HG03460 (cell line): ENCODE results near the gene CCDC112.
"Not testable (repeated sequence)": the region's sequence is repeated elsewhere in the genome, so short reads cannot be mapped to it uniquely, and the experiment has no call there.

Experiments used
- ATAC-seq: cut with Tn5 transposase; IDR thresholded peaks from one replicate; pipeline ENCODE4 v1.9.1; 2021; ENCODE audit not compliant: unreplicated experiment

Gene CCDC112, protein sequence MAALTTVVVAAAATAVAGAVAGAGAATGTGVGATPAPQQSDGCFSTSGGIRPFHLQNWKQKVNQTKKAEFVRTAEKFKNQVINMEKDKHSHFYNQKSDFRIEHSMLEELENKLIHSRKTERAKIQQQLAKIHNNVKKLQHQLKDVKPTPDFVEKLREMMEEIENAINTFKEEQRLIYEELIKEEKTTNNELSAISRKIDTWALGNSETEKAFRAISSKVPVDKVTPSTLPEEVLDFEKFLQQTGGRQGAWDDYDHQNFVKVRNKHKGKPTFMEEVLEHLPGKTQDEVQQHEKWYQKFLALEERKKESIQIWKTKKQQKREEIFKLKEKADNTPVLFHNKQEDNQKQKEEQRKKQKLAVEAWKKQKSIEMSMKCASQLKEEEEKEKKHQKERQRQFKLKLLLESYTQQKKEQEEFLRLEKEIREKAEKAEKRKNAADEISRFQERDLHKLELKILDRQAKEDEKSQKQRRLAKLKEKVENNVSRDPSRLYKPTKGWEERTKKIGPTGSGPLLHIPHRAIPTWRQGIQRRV

DNA sequence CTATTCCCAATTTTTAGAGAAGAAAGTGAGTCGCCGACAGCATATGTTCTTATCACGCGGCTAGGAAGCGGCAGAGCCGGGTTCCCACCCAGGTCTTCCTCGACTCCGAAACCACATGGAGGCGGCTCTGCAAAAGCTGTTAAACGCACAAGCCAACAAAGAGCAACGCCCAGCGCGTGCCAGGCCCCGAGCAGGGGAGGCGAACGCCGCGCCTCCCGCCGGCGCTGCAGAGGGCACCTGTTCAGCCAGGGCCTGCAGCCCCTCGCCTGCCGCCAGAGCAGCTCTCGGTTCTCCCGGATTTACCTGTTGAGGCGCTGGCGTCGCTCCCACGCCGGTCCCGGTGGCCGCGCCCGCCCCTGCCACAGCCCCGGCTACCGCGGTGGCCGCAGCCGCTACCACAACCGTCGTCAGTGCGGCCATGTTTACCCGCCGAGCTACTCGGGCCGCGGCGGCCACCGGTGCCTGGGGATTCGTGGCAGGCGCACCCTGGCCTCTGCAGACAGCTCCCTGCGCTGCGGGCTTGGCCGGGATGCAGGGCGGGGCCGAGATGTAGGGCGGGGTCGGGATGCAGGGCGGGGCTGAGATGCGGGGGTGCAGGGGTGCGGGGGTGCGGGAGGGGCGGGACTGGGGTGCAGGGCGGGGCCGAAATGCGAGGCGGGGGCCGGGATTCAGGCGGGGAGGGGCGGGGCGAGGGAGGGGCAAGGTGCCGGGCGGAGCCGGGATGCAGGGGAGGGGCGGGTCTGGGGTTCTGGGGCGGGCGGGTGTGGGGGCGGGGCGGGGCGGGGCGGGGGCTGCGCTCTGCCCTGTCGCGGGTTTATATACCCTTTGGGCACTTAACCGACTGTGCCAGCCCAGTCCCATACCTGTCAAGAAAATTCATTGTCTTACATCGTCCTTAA, at the start of gene CCDC112:
Gene CCDC112 (minus strand): TSS at position 531 of the 899 bp plus-strand sequence. CDS start 111 bp downstream, at position 420.
- peak; percentile 79 for ATAC-seq

DNA sequence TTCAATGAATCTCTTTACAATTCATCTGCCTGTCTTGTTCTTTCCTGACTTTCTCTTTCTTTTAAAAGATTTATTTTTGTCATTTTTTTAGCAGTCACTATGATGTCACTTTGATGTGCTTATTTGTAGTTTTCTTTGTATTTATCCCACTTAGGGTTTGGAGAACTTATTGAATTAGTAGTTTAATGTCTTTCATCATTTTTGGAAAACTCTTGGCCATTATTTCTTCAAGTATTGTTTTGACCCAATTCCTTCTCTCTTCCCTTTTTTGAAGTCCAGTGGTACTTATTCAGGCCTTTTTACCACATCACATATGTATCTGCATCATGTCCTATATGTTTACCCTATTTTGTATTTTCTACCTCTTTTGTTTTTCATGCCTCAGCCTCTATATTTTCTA, 48.9 kb upstream of the CCDC112 start:
- ATAC-seq = no peak

DNA sequence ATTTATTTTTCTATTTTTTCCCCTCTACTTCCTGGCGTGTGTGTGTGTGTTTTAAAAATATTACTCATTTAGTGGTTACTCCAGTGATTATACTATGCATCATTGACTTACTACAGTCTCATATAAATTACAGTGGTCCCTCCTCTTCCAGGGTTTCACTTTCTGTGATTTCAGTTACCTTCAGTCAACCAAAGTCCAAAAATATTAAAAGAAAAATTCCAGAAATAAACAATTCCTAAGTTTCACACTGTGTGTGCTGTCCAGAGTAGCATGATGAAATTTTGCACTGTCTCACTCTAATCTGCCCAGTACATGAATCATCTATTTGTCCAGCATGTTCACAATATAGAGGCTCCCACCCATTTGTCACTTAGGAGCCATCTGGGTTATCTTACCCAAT, 47.4 kb upstream of the CCDC112 start:
- ATAC-seq = no peak

DNA sequence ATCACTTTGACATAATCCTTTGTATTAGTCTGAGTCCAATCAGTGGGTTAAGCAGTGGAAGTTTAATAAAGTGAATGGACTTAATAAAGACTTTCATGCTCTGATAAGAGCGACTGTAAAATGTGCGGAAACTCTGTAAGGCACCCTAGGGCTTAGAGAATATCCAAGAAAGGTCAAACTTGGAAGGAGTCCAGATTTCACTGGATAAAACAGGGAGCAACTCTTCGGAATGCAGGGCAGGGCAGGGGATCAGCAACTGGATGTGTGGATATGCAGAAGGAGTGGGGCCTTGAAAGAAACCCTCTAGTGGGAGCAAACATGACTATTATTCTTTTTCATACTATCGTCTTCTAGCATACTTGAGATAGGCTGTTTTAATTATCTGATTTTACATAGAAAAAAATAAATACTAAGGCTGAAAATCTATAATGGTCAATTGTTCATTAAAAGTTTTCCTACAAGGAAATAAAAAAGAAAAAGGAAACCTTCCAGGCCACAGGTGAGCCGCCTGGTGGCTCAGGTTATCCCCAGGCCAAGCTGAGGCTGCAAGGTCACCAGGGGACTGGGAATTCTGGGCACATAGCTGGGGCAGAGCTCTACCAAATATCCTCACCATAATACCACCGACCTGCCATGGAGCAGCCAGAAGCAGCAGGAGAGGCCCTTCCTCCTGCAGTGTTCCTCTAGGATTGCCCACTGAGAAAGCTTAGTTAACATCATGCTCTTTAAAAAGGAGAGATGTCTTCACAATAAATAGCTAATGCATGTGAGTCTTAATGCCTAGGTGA, 46.3 kb upstream of the CCDC112 start:
- ATAC-seq = no peak

DNA sequence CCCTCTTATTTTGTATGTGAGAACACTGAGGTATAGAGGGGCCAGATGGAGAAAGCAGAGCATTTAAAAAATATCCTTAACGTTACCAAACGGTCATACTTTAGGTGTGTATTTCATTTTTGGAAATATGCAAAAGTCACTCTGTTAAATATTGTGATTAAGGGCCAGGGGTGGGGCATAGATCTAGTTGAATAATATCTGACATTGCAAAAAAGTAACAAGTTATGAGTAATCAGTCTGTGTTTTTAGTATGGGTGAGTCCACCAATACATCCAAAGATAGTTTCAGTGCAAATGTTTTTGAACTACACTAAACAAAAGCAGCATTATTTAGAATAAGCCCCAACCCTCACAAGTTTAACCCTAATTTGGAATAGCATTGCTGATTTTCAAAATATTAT, 45.3 kb upstream of the CCDC112 start:
- ATAC-seq = no peak

DNA sequence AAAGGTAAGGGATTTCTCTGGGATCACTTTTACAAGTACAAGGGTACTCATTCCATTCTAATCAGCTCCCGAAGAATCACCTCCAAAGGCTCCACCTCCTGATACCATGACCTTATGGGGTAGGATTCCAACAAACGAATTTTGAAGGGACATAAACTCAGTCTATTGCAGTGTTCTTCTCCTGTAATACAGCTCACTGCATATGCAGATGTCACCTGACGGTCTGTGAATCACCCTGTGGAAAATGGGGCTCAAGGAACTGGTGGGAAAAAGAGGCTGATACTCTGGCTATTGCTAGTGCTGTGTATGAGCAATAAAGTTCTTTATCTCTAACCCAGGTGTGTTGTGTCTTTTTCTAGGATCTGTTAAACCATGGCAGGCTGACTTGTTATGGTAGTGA, 42.4 kb upstream of the CCDC112 start:
- no peak for ATAC-seq

DNA sequence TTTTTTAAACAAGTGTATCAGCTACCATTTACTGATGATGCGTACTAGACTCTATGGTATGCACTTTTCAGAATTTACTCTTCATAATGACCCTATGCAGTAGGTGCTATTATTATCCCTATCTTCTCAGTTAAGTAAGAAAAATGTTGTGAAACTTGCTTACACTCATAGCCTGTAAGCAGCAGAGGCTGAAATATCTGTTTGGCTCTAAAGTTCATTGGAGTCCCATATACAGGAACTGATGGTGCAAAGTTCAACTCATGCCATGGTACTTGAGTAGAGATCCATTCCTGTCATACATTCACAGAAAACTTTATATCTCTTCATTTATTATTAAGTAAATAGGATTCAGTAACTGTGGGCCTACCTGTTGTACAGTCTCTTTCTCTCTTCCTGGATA, 41.4 kb upstream of the CCDC112 start:
- no peak for ATAC-seq

DNA sequence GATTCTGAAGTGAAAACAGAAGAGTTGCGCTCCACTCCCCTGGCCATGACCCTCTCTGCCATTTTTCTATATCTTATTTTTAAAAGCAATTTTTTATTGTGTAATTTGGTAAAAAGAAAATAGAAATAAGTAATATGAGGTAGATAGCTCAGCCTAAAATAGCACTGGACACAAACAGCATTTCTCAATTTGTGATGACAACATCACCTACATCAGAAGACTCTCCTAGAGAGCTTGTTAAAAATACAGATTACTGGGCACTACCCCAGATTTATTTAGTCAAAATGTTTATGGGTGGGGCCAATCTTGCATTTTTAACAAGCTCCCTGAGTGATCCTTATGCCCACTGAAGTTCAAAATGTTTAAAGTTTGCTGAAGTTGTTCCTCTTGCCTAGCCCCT, 40.5 kb upstream of the CCDC112 start:
- ATAC-seq = no peak

DNA sequence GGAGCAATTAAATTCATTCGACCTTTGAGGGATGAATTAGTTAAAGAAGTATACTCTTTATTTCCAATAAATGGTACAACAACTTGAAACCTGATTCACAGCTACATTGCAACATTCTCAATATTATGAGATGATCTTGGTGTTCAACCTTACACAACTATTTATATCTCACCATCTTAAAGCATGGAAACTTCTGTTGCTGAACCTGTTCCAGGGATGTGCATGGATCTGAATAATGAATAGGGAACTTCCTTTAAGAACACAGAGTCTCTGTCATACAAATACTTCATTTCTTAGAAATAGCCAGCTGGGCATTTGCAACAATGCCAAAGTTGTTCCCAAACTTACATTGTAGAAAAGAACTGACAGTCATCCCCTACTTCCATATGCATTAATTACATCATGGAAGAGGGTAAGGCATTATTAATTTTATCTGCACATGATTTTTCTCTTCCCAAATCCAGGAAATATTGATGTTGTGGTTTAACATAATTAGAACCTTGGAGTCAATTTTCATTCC, 39.8 kb upstream of the CCDC112 start:
- ATAC-seq = no peak

DNA sequence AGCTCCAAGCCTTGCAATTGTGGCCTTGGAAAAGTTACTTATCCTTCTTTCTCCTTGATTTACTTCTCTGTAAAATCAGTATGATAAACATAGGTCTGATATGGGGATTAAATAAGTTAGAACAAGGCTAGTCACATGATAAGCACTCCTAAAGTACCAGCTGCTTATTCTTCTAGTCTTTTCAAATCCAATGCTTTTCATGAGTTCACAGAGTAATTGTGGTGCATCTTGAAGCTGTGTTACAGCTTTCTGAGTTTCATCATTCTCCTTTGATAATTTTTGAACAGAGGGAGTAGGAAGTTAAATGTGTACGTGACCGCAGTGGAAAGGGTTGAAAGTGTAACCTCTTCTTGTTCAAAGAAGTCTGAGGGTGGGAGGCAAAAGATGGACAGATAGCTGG, 38.8 kb upstream of the CCDC112 start:
- ATAC-seq = no peak

DNA sequence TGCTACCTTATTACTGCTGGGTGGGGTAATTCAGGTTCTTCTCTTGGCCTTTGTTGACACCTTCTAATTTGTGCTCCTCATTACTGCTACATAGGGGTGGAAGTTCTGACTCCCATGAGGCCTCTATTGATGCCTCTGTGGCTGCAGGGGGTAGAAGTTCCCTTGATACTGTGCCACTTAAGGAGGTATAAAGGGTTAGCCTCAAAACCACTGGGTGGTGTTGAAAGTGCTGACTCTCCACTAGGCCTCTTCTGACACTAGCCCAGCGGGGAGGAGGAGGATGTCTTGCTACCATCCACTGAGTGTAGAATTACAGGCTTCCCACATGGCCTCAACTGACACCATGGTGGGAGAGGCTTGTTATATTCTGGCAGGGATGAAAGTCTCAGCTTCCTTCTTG, 36.7 kb upstream of the CCDC112 start:
- no peak for ATAC-seq

DNA sequence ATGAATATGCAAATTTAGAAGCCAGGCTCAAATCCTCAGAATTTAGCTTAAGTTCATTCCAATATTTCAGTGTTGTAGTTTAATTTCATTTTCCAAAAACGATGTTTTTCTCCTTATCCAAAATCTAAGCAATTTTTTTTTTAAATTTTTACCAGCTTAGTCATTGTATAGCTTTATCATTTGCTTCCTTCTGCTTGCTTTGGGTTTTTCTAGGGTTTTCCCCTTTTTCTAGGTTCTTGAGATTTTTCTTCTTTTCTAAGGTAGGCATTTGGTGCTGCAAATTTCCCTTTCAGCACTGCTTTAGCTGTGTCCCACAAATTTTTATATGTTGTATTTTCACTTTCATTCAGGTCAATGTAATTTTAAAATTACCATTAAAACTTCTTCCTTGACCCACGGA, 34.4 kb upstream of the CCDC112 start:
- ATAC-seq = no peak

DNA sequence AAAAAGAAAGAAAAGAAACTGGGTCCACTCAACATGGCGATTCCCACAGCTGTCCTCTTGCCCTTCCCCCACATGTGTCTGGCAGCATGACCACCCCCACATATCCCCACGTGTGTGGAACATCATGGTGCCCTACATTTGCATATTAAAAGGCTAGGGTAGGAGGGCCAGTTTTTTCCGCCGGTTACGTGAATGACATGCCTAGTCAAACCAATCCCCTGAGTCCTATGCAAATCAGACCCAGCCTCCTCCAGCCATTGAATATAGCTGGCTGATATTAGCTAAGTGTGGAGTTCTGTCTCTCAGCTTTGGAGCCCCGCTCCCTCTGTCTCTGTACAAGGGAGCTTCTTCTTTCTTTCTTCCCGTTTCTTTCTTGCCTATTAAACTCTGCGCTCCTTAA, 33.0 kb upstream of the CCDC112 start:
- ATAC-seq = no peak

DNA sequence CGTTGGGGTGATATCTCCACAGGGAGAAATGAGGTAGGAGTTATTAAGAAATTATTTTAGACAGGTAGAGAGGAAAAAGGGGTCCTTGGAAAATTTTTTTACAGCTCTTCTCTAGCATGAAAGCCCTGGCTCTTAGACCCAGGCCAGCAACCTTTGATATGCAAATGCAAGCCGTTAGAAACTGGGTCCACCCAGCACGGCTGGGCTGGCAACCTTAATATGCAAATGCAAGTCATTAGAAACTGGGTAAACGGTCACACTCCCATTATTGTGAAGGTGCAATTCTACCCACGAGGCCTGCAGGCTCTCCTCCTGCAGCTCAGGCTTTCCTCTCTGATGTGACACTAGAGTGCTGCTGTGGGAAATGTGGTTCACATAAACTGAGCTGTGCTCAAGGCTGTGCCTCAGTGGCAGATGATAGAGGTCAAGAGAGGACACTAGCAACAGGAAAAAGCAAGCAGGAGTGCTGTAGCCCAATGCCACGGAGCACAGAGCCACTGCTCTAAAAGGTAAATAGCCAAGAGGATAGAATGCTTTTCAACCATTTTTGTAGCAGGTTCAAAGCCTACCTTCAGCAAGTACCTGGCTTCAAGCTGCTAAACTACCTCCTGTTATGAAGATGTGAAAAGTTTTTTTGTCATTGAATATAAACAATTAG, 32.3 kb upstream of the CCDC112 start:
- ATAC-seq = not testable (repeated sequence)

DNA sequence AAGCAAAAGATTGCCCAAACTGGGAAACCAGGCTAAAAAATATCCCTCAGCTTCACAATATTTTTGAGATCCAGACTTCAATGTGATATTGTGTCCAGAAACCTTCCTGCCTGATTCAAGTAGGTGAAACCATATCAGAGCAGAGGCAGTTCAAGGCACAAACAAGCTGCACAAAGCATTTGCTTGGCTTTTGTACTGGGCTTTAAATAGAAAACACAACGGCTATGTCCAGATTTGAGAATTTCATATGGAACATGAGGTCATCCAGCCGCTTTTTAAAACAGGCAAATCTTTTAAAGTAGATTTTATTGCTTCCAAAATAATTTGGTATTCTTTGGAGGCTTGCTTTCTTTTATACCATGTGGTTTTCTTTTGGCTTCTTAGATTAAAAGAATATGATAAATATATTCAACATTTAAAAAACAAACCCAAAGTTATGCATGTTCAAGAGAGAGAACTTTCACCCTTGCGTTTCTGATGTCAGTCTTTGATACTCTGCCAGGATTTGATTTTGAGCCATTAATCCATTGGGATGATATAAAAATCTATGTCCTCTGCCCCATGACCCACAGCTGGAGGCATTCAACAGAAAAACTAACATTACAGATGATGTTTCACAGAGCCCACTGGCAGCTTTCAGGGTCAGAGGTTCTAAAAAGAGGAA, 29.0 kb upstream of the CCDC112 start:
- no peak for ATAC-seq

DNA sequence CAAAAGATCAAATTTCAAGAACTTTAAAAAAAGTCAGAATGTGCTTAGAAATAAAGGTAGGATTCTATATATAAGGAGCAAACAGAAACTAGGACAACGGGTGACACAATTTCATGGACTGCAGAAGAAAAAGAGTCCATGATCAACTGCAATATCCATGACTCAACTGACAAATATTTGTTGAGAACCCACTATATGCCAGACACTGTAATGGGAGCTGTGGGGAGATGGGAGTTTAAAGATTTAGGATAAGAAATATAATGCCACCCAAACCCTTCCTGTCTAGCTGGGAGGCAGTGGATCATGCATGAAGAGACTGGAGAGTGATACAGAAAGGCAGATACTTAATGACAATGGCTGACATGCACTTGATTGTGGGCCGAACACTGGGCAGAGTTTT, 27.6 kb upstream of the CCDC112 start:
- ATAC-seq = no peak

DNA sequence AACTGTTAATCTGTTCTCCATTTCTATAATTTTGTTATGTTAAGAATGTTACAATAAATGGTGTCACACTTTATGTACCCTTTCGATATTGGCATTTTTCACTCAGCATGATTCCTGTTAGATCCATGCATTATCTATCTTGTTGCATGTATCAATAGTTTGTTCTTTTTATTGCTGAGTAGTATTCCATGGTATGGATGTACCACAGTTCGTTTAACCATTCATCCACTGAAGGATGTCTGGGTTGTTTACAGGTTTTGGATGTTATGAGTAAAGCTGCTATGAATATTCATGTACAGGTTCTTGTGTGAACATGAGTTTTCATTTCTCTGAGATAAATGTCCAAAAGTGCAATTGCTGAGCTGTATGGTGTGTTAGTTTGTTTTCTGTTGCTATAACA, 26.3 kb upstream of the CCDC112 start:
- ATAC-seq = no peak

DNA sequence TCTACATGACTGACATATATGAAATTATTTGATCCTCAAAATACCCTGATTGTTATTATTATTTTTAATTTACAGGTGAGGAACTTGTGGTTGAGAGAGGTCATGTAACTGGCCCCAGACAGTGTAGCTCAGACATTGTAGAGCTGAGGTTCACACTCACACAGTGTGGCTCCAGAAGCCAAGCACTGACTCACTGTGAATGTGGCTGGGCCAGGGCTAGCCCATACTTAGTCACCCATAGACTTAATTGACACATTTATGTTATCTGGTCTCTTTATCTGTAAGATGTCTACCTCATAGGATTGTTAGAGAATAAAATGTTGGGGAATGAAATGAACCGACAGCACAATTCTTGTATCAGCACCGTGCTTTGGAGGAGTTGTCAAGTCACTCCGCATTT, 24.9 kb upstream of the CCDC112 start:
- no peak for ATAC-seq

DNA sequence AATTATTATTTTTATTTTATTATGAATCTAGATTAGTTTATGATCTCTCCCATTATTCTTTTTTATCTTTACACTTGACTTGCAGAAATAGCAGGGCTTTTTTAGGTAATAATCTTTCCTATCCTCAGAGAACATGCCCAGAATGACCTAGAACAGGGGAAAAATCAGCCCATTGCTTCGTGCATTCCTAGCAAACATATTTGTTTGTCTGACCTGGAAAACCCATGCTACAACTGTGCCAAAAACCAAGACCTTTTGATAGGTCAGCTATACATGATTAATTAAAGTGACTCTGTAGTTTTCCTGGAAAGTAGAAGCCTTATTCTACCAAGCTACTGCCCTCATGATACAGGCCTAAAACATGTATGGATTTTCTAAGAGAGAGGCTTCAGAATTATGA, 24.1 kb upstream of the CCDC112 start:
- ATAC-seq = no peak

DNA sequence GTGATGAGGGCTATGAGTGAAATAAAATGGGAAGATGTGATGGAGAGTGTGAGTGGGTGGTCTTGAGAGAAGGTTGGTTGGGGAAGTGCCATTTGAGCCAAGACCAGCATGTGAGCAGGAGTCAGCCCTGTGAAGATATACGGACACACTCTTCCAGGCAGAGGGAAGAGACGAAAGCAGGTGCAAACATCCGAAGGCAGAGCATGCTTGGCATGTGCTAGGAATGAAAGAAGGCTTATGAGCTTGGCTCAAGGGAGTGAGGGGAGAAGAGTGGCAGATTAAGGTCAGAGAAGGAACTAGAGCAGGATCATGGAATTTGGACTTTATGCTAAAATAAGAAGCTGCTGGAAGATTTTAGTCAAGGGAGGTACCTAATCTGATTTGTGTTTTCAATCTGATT, 23.6 kb upstream of the CCDC112 start:
- ATAC-seq = no peak
